NB4 (cell line): ENCODE measurements around the gene SLC23A1.

Source experiments
- CTCF ChIP-seq: IDR thresholded peaks from one replicate; pipeline ENCODE4 v1.5.1; 2012; ENCODE audit warnings: low read depth, low read length
- MYC ChIP-seq: IDR thresholded peaks from 2 replicates; pipeline ENCODE4 v1.6.1; 2011; ENCODE audit warnings: low read depth, low read length
- POLR2A ChIP-seq: IDR thresholded peaks from 2 replicates; pipeline ENCODE4 v1.6.1; 2011; ENCODE audit warnings: mild to moderate bottlenecking; ENCODE audit not compliant: insufficient read length; ENCODE audit errors: extremely low read depth
- TF ChIP-seq, protein P1 (sequence below): IDR thresholded peaks from 2 replicates; pipeline ENCODE4 v1.6.1; 2011; ENCODE audit warnings: low read depth, low read length

DNA sequence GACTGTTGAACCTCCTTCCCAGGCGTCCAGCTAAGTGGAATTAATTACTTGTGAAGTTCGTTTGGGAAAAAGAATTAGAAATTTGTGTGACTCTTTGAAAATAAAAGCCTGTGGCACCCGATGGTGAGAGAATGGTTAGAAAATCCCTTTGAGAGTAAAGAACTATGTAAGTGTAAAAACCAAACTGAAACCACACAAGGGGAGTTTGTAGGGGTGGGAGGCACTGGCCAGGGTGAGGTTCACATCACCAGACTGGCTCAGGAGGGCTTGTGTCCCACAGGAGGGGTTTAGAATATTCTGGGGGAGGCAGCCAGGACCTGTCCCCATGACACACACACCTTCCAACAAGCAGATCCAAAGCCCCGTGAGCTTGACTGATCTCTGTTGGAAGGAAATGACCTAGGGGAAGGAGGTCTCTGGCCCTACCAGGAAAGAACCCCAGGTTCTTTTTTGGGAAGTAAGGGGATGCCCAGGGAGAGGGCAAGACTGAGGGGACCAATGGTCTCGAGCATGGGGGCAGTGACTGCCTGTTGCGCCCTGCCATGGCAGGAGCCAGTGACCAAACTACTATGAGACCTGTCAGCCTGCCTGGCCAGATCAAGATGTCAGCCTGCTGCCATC, 16.5 kb upstream of the SLC23A1 start:
- no peak for TF ChIP-seq CTCF
- no peak for TF ChIP-seq POLR2A
- TF ChIP-seq, protein P1, sequence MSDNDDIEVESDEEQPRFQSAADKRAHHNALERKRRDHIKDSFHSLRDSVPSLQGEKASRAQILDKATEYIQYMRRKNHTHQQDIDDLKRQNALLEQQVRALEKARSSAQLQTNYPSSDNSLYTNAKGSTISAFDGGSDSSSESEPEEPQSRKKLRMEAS = no peak
- no peak for TF ChIP-seq MYC
